Measurements from ENCODE around the gene MRPL24. TPM values are rescaled to one million over a fixed set of nuclear protein-coding genes. Genes with fewer than 3 reads are reported as not detected.

Gene MRPL24
- total and polyA plus RNA-seq, 2 of the 13 experiments (the other 11 are each of a cell fraction or from before 2014, with no cell fraction given): 38.1 to 42.9 TPM

DNA sequence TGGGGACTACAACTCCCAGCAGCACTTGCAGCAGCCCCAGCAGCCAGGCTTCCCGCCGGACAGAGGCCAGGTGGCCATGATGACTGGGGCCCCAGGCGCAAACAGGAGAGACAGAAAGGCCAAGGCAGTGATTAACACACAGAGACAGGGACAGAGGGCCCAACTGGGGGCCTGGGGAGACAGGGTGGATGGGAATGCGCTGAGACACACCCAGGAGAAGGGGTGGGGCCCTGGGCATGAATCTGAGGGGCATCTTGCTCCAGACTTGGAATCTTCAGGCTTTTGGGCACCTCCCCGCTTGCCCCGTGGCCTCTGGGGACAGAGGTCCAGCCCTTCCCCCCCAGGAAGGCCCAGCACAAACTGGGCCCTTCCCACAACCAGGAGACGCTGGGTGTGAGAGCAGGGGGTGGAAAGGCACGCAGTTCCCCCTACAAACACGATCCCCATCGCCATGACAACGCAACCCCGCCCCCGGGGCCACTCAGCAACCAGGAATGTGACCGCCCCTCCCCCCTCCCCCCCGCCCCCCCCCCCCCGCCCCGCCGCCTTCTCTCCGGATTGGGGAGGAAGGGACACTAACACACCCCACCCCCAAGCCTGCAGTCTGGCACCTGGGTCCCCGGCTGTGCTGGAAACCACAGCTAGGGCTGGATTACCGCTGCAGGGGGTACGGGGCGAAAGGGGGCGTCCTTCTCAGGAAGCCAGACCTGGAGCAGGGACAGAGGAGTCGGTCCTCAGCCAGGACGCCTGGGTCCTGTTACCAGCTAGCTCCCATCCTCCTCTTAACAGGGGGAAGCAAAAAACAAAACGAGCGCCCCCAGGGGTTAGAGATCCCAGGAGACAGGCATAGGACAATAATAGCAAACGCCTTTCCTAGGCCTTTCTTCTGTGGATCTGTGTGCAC, 6.1 kb upstream of the MRPL24 start (continued):
- TF ChIP-seq, protein P1, sequence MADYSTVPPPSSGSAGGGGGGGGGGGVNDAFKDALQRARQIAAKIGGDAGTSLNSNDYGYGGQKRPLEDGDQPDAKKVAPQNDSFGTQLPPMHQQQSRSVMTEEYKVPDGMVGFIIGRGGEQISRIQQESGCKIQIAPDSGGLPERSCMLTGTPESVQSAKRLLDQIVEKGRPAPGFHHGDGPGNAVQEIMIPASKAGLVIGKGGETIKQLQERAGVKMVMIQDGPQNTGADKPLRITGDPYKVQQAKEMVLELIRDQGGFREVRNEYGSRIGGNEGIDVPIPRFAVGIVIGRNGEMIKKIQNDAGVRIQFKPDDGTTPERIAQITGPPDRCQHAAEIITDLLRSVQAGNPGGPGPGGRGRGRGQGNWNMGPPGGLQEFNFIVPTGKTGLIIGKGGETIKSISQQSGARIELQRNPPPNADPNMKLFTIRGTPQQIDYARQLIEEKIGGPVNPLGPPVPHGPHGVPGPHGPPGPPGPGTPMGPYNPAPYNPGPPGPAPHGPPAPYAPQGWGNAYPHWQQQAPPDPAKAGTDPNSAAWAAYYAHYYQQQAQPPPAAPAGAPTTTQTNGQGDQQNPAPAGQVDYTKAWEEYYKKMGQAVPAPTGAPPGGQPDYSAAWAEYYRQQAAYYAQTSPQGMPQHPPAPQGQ (CRISPR knock-in tag; IDR thresholded peaks at IDR 0.05; ENCODE audit: borderline replicate concordance): no peak
- TF ChIP-seq ZNF773 (CRISPR knock-in tag; IDR thresholded peaks at IDR 0.05; ENCODE audit: borderline replicate concordance): no peak; the same call in 1 of the 2 replicates
- no peak for TF ChIP-seq NAIF1 (CRISPR knock-in tag; IDR thresholded peaks at IDR 0.05; ENCODE audit: borderline replicate concordance)
- TF ChIP-seq, protein P2, sequence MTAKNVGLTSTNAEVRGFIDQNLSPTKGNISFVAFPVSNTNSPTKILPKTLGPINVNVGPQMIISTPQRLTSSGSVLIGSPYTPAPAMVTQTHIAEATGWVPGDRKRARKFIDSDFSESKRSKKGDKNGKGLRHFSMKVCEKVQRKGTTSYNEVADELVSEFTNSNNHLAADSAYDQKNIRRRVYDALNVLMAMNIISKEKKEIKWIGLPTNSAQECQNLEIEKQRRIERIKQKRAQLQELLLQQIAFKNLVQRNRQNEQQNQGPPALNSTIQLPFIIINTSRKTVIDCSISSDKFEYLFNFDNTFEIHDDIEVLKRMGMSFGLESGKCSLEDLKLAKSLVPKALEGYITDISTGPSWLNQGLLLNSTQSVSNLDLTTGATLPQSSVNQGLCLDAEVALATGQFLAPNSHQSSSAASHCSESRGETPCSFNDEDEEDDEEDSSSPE (CRISPR knock-in tag; IDR thresholded peaks at IDR 0.05): peak; percentile 88
- TF ChIP-seq ZFP1 (CRISPR knock-in tag; IDR thresholded peaks at IDR 0.05): no peak; the same call in 1 of the 2 replicates
- TF ChIP-seq ZNF75D (CRISPR knock-in tag; IDR thresholded peaks at IDR 0.05; ENCODE audit: borderline replicate concordance): no peak
- peak; percentile 84 for TF ChIP-seq HOXA3 (CRISPR knock-in tag; IDR thresholded peaks at IDR 0.05)
- TF ChIP-seq ZNF558 (CRISPR knock-in tag; IDR thresholded peaks at IDR 0.05; ENCODE audit: borderline replicate concordance): no peak
- no peak for TF ChIP-seq JUN (CRISPR knock-in tag; IDR thresholded peaks at IDR 0.05)
- no peak for TF ChIP-seq CHD2 (IDR thresholded peaks at IDR 0.05; ENCODE audit: low read depth, low read length)
- no peak for TF ChIP-seq ZNF484 (CRISPR knock-in tag; IDR thresholded peaks at IDR 0.05; ENCODE audit: borderline replicate concordance, low read depth)
- TF ChIP-seq KLF16 (CRISPR knock-in tag; IDR thresholded peaks at IDR 0.05): no peak
- no peak for TF ChIP-seq CCAR2 (optimal IDR thresholded peaks at IDR 0.05; ENCODE audit: low read depth, low read length)
- no peak for TF ChIP-seq FLYWCH1 (CRISPR knock-in tag; IDR thresholded peaks at IDR 0.05)
- no peak for TF ChIP-seq FOXP1 (IDR thresholded peaks at IDR 0.05)
- no peak for TF ChIP-seq FOXP1 (CRISPR knock-in tag; IDR thresholded peaks at IDR 0.05)
- TF ChIP-seq, protein P3, sequence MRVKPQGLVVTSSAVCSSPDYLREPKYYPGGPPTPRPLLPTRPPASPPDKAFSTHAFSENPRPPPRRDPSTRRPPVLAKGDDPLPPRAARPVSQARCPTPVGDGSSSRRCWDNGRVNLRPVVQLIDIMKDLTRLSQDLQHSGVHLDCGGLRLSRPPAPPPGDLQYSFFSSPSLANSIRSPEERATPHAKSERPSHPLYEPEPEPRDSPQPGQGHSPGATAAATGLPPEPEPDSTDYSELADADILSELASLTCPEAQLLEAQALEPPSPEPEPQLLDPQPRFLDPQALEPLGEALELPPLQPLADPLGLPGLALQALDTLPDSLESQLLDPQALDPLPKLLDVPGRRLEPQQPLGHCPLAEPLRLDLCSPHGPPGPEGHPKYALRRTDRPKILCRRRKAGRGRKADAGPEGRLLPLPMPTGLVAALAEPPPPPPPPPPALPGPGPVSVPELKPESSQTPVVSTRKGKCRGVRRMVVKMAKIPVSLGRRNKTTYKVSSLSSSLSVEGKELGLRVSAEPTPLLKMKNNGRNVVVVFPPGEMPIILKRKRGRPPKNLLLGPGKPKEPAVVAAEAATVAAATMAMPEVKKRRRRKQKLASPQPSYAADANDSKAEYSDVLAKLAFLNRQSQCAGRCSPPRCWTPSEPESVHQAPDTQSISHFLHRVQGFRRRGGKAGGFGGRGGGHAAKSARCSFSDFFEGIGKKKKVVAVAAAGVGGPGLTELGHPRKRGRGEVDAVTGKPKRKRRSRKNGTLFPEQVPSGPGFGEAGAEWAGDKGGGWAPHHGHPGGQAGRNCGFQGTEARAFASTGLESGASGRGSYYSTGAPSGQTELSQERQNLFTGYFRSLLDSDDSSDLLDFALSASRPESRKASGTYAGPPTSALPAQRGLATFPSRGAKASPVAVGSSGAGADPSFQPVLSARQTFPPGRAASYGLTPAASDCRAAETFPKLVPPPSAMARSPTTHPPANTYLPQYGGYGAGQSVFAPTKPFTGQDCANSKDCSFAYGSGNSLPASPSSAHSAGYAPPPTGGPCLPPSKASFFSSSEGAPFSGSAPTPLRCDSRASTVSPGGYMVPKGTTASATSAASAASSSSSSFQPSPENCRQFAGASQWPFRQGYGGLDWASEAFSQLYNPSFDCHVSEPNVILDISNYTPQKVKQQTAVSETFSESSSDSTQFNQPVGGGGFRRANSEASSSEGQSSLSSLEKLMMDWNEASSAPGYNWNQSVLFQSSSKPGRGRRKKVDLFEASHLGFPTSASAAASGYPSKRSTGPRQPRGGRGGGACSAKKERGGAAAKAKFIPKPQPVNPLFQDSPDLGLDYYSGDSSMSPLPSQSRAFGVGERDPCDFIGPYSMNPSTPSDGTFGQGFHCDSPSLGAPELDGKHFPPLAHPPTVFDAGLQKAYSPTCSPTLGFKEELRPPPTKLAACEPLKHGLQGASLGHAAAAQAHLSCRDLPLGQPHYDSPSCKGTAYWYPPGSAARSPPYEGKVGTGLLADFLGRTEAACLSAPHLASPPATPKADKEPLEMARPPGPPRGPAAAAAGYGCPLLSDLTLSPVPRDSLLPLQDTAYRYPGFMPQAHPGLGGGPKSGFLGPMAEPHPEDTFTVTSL (CRISPR knock-in tag; IDR thresholded peaks at IDR 0.05; ENCODE audit: borderline replicate concordance): no peak
- TF ChIP-seq ZIK1 (CRISPR knock-in tag; IDR thresholded peaks at IDR 0.05; ENCODE audit: borderline replicate concordance, low read depth): no peak
- TF ChIP-seq ZNF350 (CRISPR knock-in tag; IDR thresholded peaks at IDR 0.05; ENCODE audit: borderline replicate concordance, low read depth): peak; percentile 59; the same call in 1 of the 2 replicates
- no peak for TF ChIP-seq MBD4 (IDR thresholded peaks at IDR 0.05; ENCODE audit: borderline replicate concordance, low read length)
- TF ChIP-seq KLF6 (CRISPR knock-in tag; IDR thresholded peaks at IDR 0.05): peak; percentile 30; the same call in 1 of the 2 replicates
- no peak for TF ChIP-seq ZNF20 (CRISPR knock-in tag; IDR thresholded peaks at IDR 0.05)

Data from HepG2 (cell line).